Activated CD4-positive, alpha-beta memory T cell treated with anti-CD3 and anti-CD28 coated beads, Interleukin-2, amount 10 ng/mL, durations not matched to agents 7 days and 5 days (primary cell): ENCODE measurements around the gene SMARCC1. TPM values are rescaled to one million over a fixed set of nuclear protein-coding genes. Genes with fewer than 3 reads are reported as not detected.

Experiments
- CTCF ChIA-PET: fragments of 350-600 bp; sonication (Branson Sonifier 250); formaldehyde crosslinking; loops from one replicate; lab custom pipeline; 2021; ENCODE audit warnings: antibody characterized with exemption, inconsistent platforms; lab: Charles Lee
- POLR2A ChIA-PET: fragments of 350-600 bp; sonication (Branson Sonifier 250); formaldehyde crosslinking; loops from one replicate; lab custom pipeline; 2021; ENCODE audit warnings: antibody characterized with exemption; lab: Charles Lee
- DNase-seq: peaks from one replicate; pipeline ENCODE4 v3.0.0-alpha.2; 2020
- H3K27ac Mint-ChIP-seq: one replicate; pipeline ENCODE4 v1.8.0; 2021; ENCODE audit warnings: mild to moderate bottlenecking, mixed read lengths
- H3K27me3 Mint-ChIP-seq: one replicate; pipeline ENCODE4 v1.8.0; 2021; ENCODE audit warnings: mixed read lengths
- H3K36me3 Mint-ChIP-seq: one replicate; pipeline ENCODE4 v1.8.0; 2021; ENCODE audit warnings: low read depth, mixed read lengths
- H3K4me1 Mint-ChIP-seq: one replicate; pipeline ENCODE4 v1.8.0; 2021; ENCODE audit warnings: mixed read lengths
- H3K4me3 Mint-ChIP-seq: one replicate; pipeline ENCODE4 v1.8.0; 2021; ENCODE audit warnings: mild to moderate bottlenecking, mixed read lengths
- H3K9me3 Mint-ChIP-seq: one replicate; pipeline ENCODE4 v1.8.0; 2021; ENCODE audit warnings: mixed read lengths
- total RNA-seq, 2 experiments: library from RNA; stranded (reverse); gene quantifications; one replicate each; pipeline ENCODE4 v1.2.3, GENCODE V29; 2021

SMARCC1 gene
- total RNA-seq, 2 experiments from 2014 or later, result 83.0 to 83.7 TPM

- ChIA-PET POLR2A (no interaction called here), CTCF (no interaction called here)
- Mint-ChIP-seq H3K27me3 (no peaks in the 10 kb centered on the region), H3K9me3 (no peaks in the 10 kb centered on the region), H3K27ac (no peak overlapping the region), H3K4me1 (no peaks in the 10 kb centered on the region), H3K36me3 (peaks cover 11% of the 10 kb centered on the region), H3K4me3 (no peak overlapping the region)
- DNase-seq, result no peak
These were observed 138.6 kb downstream of the SMARCC1 start for GRCh38 chr3:47643092-47643491.

- ChIA-PET CTCF (interaction anchor here (1.1 kb wide), 1 partner anchor 182 kb away, joined by 3 read pairs; no protein-coding TSS in a partner anchor), POLR2A (no interaction called here)
- H3K27ac Mint-ChIP-seq, result no peak overlapping the region
- no peaks in the 10 kb centered on the region for H3K9me3 Mint-ChIP-seq
- peaks cover 11% of the 10 kb centered on the region for H3K36me3 Mint-ChIP-seq
- H3K4me1 Mint-ChIP-seq, result no peaks in the 10 kb centered on the region
- no peak for DNase-seq
- H3K27me3 Mint-ChIP-seq, result no peaks in the 10 kb centered on the region
- no peak overlapping the region for H3K4me3 Mint-ChIP-seq
These were observed 140.0 kb downstream of the SMARCC1 start for GRCh38 chr3:47641739-47642138.

- peaks cover 38% of the 10 kb centered on the region for H3K36me3 Mint-ChIP-seq
- no peak overlapping the region for H3K27ac Mint-ChIP-seq
- no peak for DNase-seq
- ChIA-PET POLR2A (no interaction called here), CTCF (no interaction called here)
- H3K4me3 Mint-ChIP-seq, result no peak overlapping the region
- H3K4me1 Mint-ChIP-seq, result peaks cover 8% of the 10 kb centered on the region
- H3K27me3 Mint-ChIP-seq, result no peaks in the 10 kb centered on the region
- no peaks in the 10 kb centered on the region for H3K9me3 Mint-ChIP-seq
These were observed 144.8 kb downstream of the SMARCC1 start for GRCh38 chr3:47636921-47637320.

- ChIA-PET CTCF (no interaction called here), POLR2A (interaction anchor here (2.3 kb wide), 1 partner anchor 13 kb away, joined by 4 read pairs; no protein-coding TSS in a partner anchor)
- Mint-ChIP-seq H3K27ac (no peak overlapping the region), H3K36me3 (peaks cover 39% of the 10 kb centered on the region), H3K4me1 (peaks cover 8% of the 10 kb centered on the region), H3K4me3 (no peak overlapping the region), H3K9me3 (no peaks in the 10 kb centered on the region), H3K27me3 (no peaks in the 10 kb centered on the region)
- DNase-seq, result no peak
These were observed 145.5 kb downstream of the SMARCC1 start for GRCh38 chr3:47636225-47636624.

- Mint-ChIP-seq H3K9me3 (no peaks in the 10 kb centered on the region), H3K27me3 (no peaks in the 10 kb centered on the region), H3K4me1 (peaks cover 8% of the 10 kb centered on the region), H3K36me3 (peaks cover 44% of the 10 kb centered on the region), H3K27ac (no peak overlapping the region), H3K4me3 (no peak overlapping the region)
- no peak for DNase-seq
- POLR2A ChIA-PET, result interaction anchor here (2.3 kb wide), 1 partner anchor 13 kb away, joined by 4 read pairs; no protein-coding TSS in a partner anchor
- CTCF ChIA-PET, result no interaction called here
These were observed 146.2 kb downstream of the SMARCC1 start for GRCh38 chr3:47635536-47635935.

GRCh38 chr3:47634996-47635395 is 146.7 kb downstream of the SMARCC1 start:
- ChIA-PET POLR2A (interaction anchor here (2.3 kb wide), 1 partner anchor 14 kb away, joined by 4 read pairs; no protein-coding TSS in a partner anchor), CTCF (no interaction called here)
- no peak overlapping the region for H3K27ac Mint-ChIP-seq
- DNase-seq, result no peak
- peaks cover 47% of the 10 kb centered on the region for H3K36me3 Mint-ChIP-seq
- no peaks in the 10 kb centered on the region for H3K9me3 Mint-ChIP-seq
- peaks cover 8% of the 10 kb centered on the region for H3K4me1 Mint-ChIP-seq
- H3K4me3 Mint-ChIP-seq, result no peak overlapping the region
- no peaks in the 10 kb centered on the region for H3K27me3 Mint-ChIP-seq

- DNase-seq, result no peak
- CTCF ChIA-PET, result interaction anchor here (1.3 kb wide), 1 partner anchor 14 kb away, joined by 4 read pairs; no protein-coding TSS in a partner anchor
- POLR2A ChIA-PET, result interaction anchor here (0.6 kb wide), 1 partner anchor 9 kb away, joined by 3 read pairs; no protein-coding TSS in a partner anchor
- Mint-ChIP-seq H3K36me3 (peaks cover 56% of the 10 kb centered on the region), H3K27ac (peak overlapping the region; percentile 25), H3K9me3 (no peaks in the 10 kb centered on the region), H3K27me3 (no peaks in the 10 kb centered on the region), H3K4me3 (no peak overlapping the region), H3K4me1 (peaks cover 8% of the 10 kb centered on the region)
These were observed 150.9 kb downstream of the SMARCC1 start for GRCh38 chr3:47630810-47631209.

GRCh38 chr3:47629770-47630169 is 151.9 kb downstream of the SMARCC1 start:
- no peak overlapping the region for H3K4me3 Mint-ChIP-seq
- no peaks in the 10 kb centered on the region for H3K9me3 Mint-ChIP-seq
- peaks cover 48% of the 10 kb centered on the region for H3K36me3 Mint-ChIP-seq
- no peak overlapping the region for H3K27ac Mint-ChIP-seq
- peaks cover under 1% of the 10 kb centered on the region for H3K4me1 Mint-ChIP-seq
- ChIA-PET CTCF (interaction anchor here (0.5 kb wide), 1 partner anchor 1580 kb away, joined by 4 read pairs; no protein-coding TSS in a partner anchor), POLR2A (no interaction called here)
- DNase-seq, result no peak
- H3K27me3 Mint-ChIP-seq, result no peaks in the 10 kb centered on the region

GRCh38 chr3:47628426-47628825 is 153.3 kb downstream of the SMARCC1 start:
- DNase-seq, result no peak
- Mint-ChIP-seq H3K4me3 (no peak overlapping the region), H3K27ac (no peak overlapping the region), H3K4me1 (no peaks in the 10 kb centered on the region), H3K9me3 (no peaks in the 10 kb centered on the region), H3K36me3 (peaks cover 37% of the 10 kb centered on the region), H3K27me3 (no peaks in the 10 kb centered on the region)
- ChIA-PET POLR2A (no interaction called here), CTCF (interaction anchor here (1.2 kb wide), 1 partner anchor 207 kb away, joined by 4 read pairs; no protein-coding TSS in a partner anchor)

- peaks cover 41% of the 10 kb centered on the region for H3K36me3 Mint-ChIP-seq
- peaks cover 10% of the 10 kb centered on the region for H3K4me1 Mint-ChIP-seq
- no peak overlapping the region for H3K27ac Mint-ChIP-seq
- POLR2A ChIA-PET, result no interaction called here
- DNase-seq, result no peak
- H3K4me3 Mint-ChIP-seq, result no peak overlapping the region
- no peaks in the 10 kb centered on the region for H3K9me3 Mint-ChIP-seq
- no peaks in the 10 kb centered on the region for H3K27me3 Mint-ChIP-seq
- CTCF ChIA-PET, result interaction anchor here (0.6 kb wide), 1 partner anchor 208 kb away, joined by 5 read pairs; no protein-coding TSS in a partner anchor
These were observed 158.8 kb downstream of the SMARCC1 start for GRCh38 chr3:47622671-47623461.

GRCh38 chr3:47617086-47618010 is 164.3 kb downstream of the SMARCC1 start:
- POLR2A ChIA-PET, result no interaction called here
- Mint-ChIP-seq H3K4me1 (peaks cover 10% of the 10 kb centered on the region), H3K27me3 (no peaks in the 10 kb centered on the region)

GRCh38 chr3:47614788-47615187 is 166.9 kb downstream of the SMARCC1 start:
- no peak overlapping the region for H3K27ac Mint-ChIP-seq
- peaks cover 46% of the 10 kb centered on the region for H3K36me3 Mint-ChIP-seq
- H3K9me3 Mint-ChIP-seq, result no peaks in the 10 kb centered on the region
- no peaks in the 10 kb centered on the region for H3K27me3 Mint-ChIP-seq
- peaks cover 10% of the 10 kb centered on the region for H3K4me1 Mint-ChIP-seq
- POLR2A ChIA-PET, result no interaction called here
- no peak for DNase-seq
- H3K4me3 Mint-ChIP-seq, result no peak overlapping the region
- CTCF ChIA-PET, result interaction anchor here (0.6 kb wide), 1 partner anchor 174 kb away, joined by 3 read pairs; no protein-coding TSS in a partner anchor

More at GRCh38 chr3:47617086-47618010, 164.3 kb downstream of the SMARCC1 start:
- Mint-ChIP-seq H3K9me3 (no peaks in the 10 kb centered on the region), H3K36me3 (peaks cover 47% of the 10 kb centered on the region), H3K27ac (peak overlapping the region; percentile 61), H3K4me3 (no peak overlapping the region)
- CTCF ChIA-PET, result interaction anchor here (1.4 to 1.7 kb wide), 4 partner anchors 8 to 95 kb away, joined by 3 to 5 read pairs (median 4); no protein-coding TSS in a partner anchor
- no peak for DNase-seq
